Measurements from ENCODE around the gene SACS. TPM values are rescaled to one million over a fixed set of nuclear protein-coding genes. Genes with fewer than 3 reads are reported as not detected.
"Not testable (repeated sequence)": the region's sequence is repeated elsewhere in the genome, so short reads cannot be mapped to it uniquely, and the experiment has no call there.

The SACS gene
- total RNA-seq, 6 experiments from 2014 or later: 1.5 to 5.9 (median 3.3) TPM

GRCh38 chr13:23443878-23444277 lies 10.4 kb upstream of the SACS start:
- Histone ChIP-seq H3K27ac (no peak overlapping the region), H3K4me1 (no peaks in the 10 kb centered on the region), H3K36me3 (no peaks in the 10 kb centered on the region), H3K9me3 (no peaks in the 10 kb centered on the region), H3K4me3 (no peak overlapping the region), H3K27me3 (no peaks in the 10 kb centered on the region)
- ATAC-seq (no peak), DNase-seq (no peak)
- TF ChIP-seq CTCF (IDR thresholded peaks at IDR 0.05) (no peak), POLR2A (IDR thresholded peaks at IDR 0.05) (no peak)
- intact Hi-C loops (cut with DNase I): no loop called here
- WGBS (ENCODE audit: insufficient coverage, low coverage, low lambda C conversion rate, missing lambda C conversion rate): 0% methylated on average over 1 of the region's 2 CpGs

GRCh38 chr13:23443110-23443509 lies 9.6 kb upstream of the SACS start:
- no peak overlapping the region for H3K4me3 ChIP-seq
- ATAC-seq: no peak
- H3K27me3 ChIP-seq: no peaks in the 10 kb centered on the region
- H3K9me3 ChIP-seq: no peaks in the 10 kb centered on the region
- DNase-seq: no peak
- TF ChIP-seq POLR2A (IDR thresholded peaks at IDR 0.05): no peak
- no peak for TF ChIP-seq CTCF (IDR thresholded peaks at IDR 0.05)
- no peaks in the 10 kb centered on the region for H3K4me1 ChIP-seq
- WGBS (ENCODE audit: insufficient coverage, low coverage, low lambda C conversion rate, missing lambda C conversion rate): 68% methylated on average over 2 of the region's 2 CpGs
- intact Hi-C loops (cut with DNase I): no loop called here
- no peak overlapping the region for H3K27ac ChIP-seq
- no peaks in the 10 kb centered on the region for H3K36me3 ChIP-seq

- Histone ChIP-seq H3K9me3 (no peaks in the 10 kb centered on the region), H3K27ac (no peak overlapping the region), H3K27me3 (no peaks in the 10 kb centered on the region), H3K4me1 (no peaks in the 10 kb centered on the region), H3K4me3 (no peak overlapping the region), H3K36me3 (no peaks in the 10 kb centered on the region)
- TF ChIP-seq POLR2A (IDR thresholded peaks at IDR 0.05) (no peak), CTCF (IDR thresholded peaks at IDR 0.05) (no peak)
- intact Hi-C loops (cut with DNase I): no loop called here
- ATAC-seq: no peak
- DNase-seq: no peak
- WGBS (ENCODE audit: insufficient coverage, low coverage, low lambda C conversion rate, missing lambda C conversion rate): 67% methylated on average over 3 of the region's 15 CpGs
Observed at GRCh38 chr13:23440821-23441618, 7.5 kb upstream of the SACS start.

GRCh38 chr13:23440324-23440723 lies 6.8 kb upstream of the SACS start:
- H3K4me1 ChIP-seq; H3K9me3 ChIP-seq; H3K4me3 ChIP-seq; intact Hi-C loops (cut with DNase I); H3K27ac ChIP-seq; DNase-seq; H3K27me3 ChIP-seq; ATAC-seq; H3K36me3 ChIP-seq: not testable (repeated sequence)
- 77% methylated on average over 6 of the region's 6 CpGs for WGBS (ENCODE audit: insufficient coverage, low coverage, low lambda C conversion rate, missing lambda C conversion rate)

GRCh38 chr13:23437916-23438315 lies 4.4 kb upstream of the SACS start:
- Histone ChIP-seq H3K4me3 (no peak overlapping the region), H3K9me3 (no peaks in the 10 kb centered on the region), H3K27ac (no peak overlapping the region), H3K4me1 (peaks cover 0 to 5% (median 0%) of the 10 kb centered on the region in 4 donors), H3K36me3 (no peaks in the 10 kb centered on the region), H3K27me3 (no peaks in the 10 kb centered on the region)
- intact Hi-C loops (cut with DNase I): no loop called here
- WGBS (ENCODE audit: insufficient coverage, low coverage, low lambda C conversion rate, missing lambda C conversion rate): 79% methylated on average over 4 of the region's 4 CpGs
- no peak for ATAC-seq
- no peak for DNase-seq
- TF ChIP-seq POLR2A (IDR thresholded peaks at IDR 0.05) (no peak), CTCF (IDR thresholded peaks at IDR 0.05) (no peak)
